Renal cortex interstitium (tissue), 11 donors: ENCODE results near the gene PKNOX2. TPM values are rescaled to one million over a fixed set of nuclear protein-coding genes. Genes with fewer than 3 reads are reported as not detected.

Experiments
- DNase-seq, 11 donors: peaks; one replicate each; pipeline ENCODE4 v3.0.0-alpha.2; 2013; ENCODE audit warnings: low read depth in 9 of 11, low spot score in 4 of 11; ENCODE audit errors: extremely low read depth in 1 of 11
- polyA plus RNA-seq, 3 donors: library from polyadenylated mRNA; unstranded; fragments of 120-200 nt; gene quantifications; one replicate each; pipeline ENCODE4 v1.2.1, GENCODE V29; 2013; ENCODE audit not compliant: insufficient read length in 3 of 3

The PKNOX2 gene
- polyA plus RNA-seq, 3 donors: 12.4 to 14.6 (median 13.9) TPM

- DNase-seq: no peak
Observed at GRCh38 chr11:125314276-125315078, 149.9 kb downstream of the PKNOX2 start.

GRCh38 chr11:125315079-125315740 is 150.7 kb downstream of the PKNOX2 start:
- no peak for DNase-seq

- no peak for DNase-seq
Observed at GRCh38 chr11:125317416-125317815, 152.9 kb downstream of the PKNOX2 start.

DNA sequence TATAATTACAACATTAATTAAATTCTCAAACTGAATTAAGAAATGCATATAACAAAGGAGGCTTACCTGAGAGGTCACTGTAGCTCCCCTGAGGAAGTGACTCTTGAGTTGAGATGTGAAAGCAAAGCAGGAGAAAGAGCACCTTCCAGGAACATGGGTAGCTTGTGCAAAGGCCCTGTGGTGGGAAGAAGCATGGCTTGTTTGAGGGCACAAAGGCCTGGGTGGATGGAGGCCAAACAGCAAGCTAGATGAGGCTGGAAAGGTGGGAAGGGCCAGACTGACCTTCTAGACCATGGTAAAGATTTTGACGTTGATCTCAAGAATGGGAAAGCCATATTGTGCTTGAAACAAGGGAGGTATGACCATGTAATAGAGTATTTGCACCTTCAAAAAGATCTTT is 155.1 kb downstream of the PKNOX2 start:
- DNase-seq: no peak

DNA sequence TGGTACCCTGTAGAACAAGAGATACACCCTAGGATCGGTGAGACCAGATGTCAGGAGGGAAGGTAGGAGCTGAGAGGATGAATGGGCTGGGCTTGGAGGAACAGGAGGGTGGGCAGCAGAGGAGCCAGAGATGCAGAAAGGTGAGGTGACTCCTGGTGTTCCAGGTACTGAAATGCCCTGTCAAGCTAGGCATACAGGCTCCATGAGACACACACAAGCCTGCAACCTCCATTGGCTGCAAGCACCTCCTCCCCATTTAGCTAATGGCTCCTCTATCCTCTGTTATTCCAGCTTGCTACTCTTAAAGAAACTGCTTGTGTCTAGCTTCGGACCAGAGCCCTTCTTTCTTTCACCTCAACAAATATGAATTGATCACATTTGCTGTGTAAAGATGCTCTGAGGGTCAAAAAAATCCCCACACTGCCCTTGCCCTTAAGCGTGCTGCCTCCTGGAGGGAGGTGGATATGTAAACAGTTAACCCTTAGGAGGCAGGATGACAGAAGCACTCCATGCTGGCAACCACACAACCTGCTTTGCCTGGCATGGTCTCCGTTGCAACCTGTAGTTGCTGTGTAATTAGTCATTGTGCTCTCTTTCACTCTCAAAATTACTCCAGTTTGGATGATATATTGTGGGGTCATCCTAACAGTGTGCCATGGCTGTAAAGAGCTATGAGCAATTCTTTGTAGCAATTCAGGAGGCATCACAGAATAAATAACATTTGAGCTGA is 156.0 kb downstream of the PKNOX2 start:
- no peak for DNase-seq

GRCh38 chr11:125322289-125322688 is 157.7 kb downstream of the PKNOX2 start:
- no peak for DNase-seq

GRCh38 chr11:125325196-125325595 is 160.6 kb downstream of the PKNOX2 start:
- no peak for DNase-seq

GRCh38 chr11:125326126-125326525 is 161.6 kb downstream of the PKNOX2 start:
- no peak for DNase-seq

GRCh38 chr11:125327518-125328224 is 163.1 kb downstream of the PKNOX2 start:
- no peak for DNase-seq

GRCh38 chr11:125328225-125328580 is 163.7 kb downstream of the PKNOX2 start:
- DNase-seq: no peak

DNA sequence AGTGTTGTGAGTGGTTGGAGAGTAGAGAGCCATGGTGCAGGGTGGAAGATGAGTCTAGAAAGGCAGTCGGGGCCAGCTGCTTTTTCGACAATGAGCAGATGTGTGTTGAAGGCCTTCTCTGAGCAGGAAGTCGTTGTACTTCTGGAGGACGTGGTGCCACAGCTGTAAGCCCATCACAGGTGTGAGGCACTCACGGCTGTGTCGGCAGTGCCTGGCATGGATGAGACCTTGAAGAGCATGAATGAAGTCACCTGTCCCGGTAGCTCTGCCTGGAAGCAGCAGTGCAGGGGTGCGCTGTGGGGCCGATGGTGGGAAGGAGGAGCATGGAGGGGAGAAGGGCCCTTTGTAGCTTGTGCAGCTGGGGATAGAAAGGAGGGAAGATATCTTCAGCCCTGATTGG is 165.2 kb downstream of the PKNOX2 start:
- DNase-seq: no peak

- DNase-seq: no peak
Observed at GRCh38 chr11:125330462-125331325, 166.1 kb downstream of the PKNOX2 start.

GRCh38 chr11:125331357-125332035 is 166.9 kb downstream of the PKNOX2 start:
- DNase-seq: no peak

GRCh38 chr11:125332821-125333220 is 168.3 kb downstream of the PKNOX2 start:
- no peak for DNase-seq

- no peak for DNase-seq
Observed at GRCh38 chr11:125333354-125334073, 169.0 kb downstream of the PKNOX2 start.

- DNase-seq: no peak
Observed at GRCh38 chr11:125335106-125335505, 170.6 kb downstream of the PKNOX2 start.
